Vagina (tissue), 2 donors: Measurements from ENCODE around the gene TSPYL1. TPM values are rescaled to one million over a fixed set of nuclear protein-coding genes. Genes with fewer than 3 reads are reported as not detected.

ENCODE experiments used
- DNase-seq, 2 donors: peaks; one replicate each; pipeline ENCODE4 v3.0.0-alpha.2; 2017; ENCODE audit errors: extremely low spot score in 2 of 2
- H3K27ac ChIP-seq: fragments of 200-600 bp; sonication (generic); one replicate; pipeline ENCODE4 v1.5.1; 2019
- H3K27me3 ChIP-seq: fragments of 200-600 bp; sonication (generic); one replicate; pipeline ENCODE4 v1.5.1; 2019
- H3K36me3 ChIP-seq, 2 donors: fragments of 200-600 bp; sonication (generic); one replicate each; pipeline ENCODE4 v1.5.1; 2017 to 2019
- H3K4me1 ChIP-seq: fragments of 200-600 bp; sonication (generic); one replicate; pipeline ENCODE4 v1.5.1; 2019
- H3K4me3 ChIP-seq, 2 donors: fragments of 200-600 bp; sonication (generic); 1 replicate in 1 of 2; 2 replicates in 1 of 2; pipeline ENCODE4 v1.5.1; 2016 to 2019
- H3K9me3 ChIP-seq: fragments of 200-600 bp; sonication (generic); one replicate; pipeline ENCODE4 v1.5.1; 2019
- POLR2A ChIP-seq, 2 donors: fragments of 450-650 bp; IDR thresholded peaks; one replicate each; pipeline ENCODE4 v1.6.1; 2017; ENCODE audit warnings: antibody characterized with exemption in 2 of 2, mild to moderate bottlenecking in 2 of 2, moderate library complexity in 2 of 2
- POLR2AphosphoS5 ChIP-seq, 2 donors: sonication (generic); formaldehyde crosslinking; IDR thresholded peaks; one replicate each; pipeline ENCODE4 v1.9.0; 2017; ENCODE audit warnings: antibody characterized with exemption in 2 of 2, mild to moderate bottlenecking in 2 of 2, low read depth in 1 of 2; ENCODE audit not compliant: insufficient read depth in 1 of 2
- intact Hi-C: fragments of 100-400 bp; cut with DNase I; formaldehyde crosslinking; loops from one replicate; pipeline ENCODE4 v1.15.1; 2023
- total RNA-seq: library from RNA; depleted of rRNA; stranded (reverse); fragments of >200 nt; gene quantifications from one replicate; pipeline ENCODE4 v1.2.3, GENCODE V29; 2016
- TF ChIP-seq, protein P1 (sequence below), 3 experiments: fragments of 450-650 bp in 2 of 3; fragments of 200-600 bp in 1 of 3; sonication (generic) in 1 of 3; IDR thresholded peaks; one replicate each; pipeline ENCODE4 v1.5.1; 2017 to 2019; ENCODE audit warnings: antibody characterized with exemption in 3 of 3, mild to moderate bottlenecking in 2 of 3, moderate library complexity in 2 of 3

Gene TSPYL1
- total RNA-seq, 1 donor from 2014 or later: 41.0 TPM

DNA sequence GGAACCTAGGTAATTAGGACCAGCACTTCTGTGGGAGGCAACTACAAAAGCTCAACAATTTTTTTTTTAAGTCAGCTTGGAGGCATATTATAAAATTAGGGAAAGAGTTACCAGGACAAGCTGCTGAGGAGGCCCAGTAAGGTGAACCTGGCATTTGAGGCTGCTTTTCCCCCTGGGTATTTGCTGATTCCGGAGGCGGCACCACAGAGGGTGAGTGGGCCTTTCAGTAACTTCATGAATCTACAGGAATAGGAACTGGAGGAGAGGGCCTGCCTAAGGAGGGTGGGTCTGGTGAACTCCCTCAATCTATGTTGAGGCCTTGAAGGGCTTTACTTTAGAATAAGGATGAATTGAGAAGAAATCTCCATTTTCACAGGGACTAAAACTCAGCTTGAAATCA, 40.5 kb downstream of the TSPYL1 start:
- no peak for DNase-seq
- no peaks in the 10 kb centered on the region for H3K27me3 ChIP-seq
- TF ChIP-seq, protein P1, sequence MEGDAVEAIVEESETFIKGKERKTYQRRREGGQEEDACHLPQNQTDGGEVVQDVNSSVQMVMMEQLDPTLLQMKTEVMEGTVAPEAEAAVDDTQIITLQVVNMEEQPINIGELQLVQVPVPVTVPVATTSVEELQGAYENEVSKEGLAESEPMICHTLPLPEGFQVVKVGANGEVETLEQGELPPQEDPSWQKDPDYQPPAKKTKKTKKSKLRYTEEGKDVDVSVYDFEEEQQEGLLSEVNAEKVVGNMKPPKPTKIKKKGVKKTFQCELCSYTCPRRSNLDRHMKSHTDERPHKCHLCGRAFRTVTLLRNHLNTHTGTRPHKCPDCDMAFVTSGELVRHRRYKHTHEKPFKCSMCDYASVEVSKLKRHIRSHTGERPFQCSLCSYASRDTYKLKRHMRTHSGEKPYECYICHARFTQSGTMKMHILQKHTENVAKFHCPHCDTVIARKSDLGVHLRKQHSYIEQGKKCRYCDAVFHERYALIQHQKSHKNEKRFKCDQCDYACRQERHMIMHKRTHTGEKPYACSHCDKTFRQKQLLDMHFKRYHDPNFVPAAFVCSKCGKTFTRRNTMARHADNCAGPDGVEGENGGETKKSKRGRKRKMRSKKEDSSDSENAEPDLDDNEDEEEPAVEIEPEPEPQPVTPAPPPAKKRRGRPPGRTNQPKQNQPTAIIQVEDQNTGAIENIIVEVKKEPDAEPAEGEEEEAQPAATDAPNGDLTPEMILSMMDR (IDR thresholded peaks at IDR 0.05): no peak
- no peak for TF ChIP-seq POLR2A (IDR thresholded peaks at IDR 0.05)
- no peak for TF ChIP-seq POLR2AphosphoS5 (IDR thresholded peaks at IDR 0.05; ENCODE audit: insufficient read depth in 1 of 2, low read depth in 1 of 2)
- peaks cover 0 to 7% of the 10 kb centered on the region in 2 donors for H3K36me3 ChIP-seq
- no peak overlapping the region for H3K27ac ChIP-seq
- H3K4me3 ChIP-seq: no peak overlapping the region
- H3K4me1 ChIP-seq: no peaks in the 10 kb centered on the region
- H3K9me3 ChIP-seq: no peaks in the 10 kb centered on the region
- intact Hi-C loops: no loop called here

DNA sequence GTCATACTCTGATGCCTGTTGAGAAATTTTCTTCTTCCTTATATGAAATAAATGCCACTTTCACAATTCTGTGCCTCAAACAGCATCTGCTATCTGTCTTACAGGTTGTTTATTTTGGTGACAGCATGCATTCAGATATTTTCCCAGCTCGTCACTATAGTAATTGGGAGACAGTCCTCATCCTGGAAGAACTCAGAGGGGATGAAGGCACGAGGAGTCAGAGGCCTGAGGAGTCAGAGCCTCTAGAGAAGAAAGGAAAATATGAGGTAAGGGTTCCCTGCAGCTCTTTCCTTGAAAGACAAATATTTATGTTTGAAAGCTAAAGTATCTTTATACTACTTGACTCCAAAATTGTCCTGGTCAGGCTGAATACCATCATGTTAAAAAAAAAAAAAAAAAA, 41.6 kb downstream of the TSPYL1 start:
- peaks cover 0 to 7% of the 10 kb centered on the region in 2 donors for H3K36me3 ChIP-seq
- H3K27ac ChIP-seq: no peak overlapping the region
- no peaks in the 10 kb centered on the region for H3K4me1 ChIP-seq
- intact Hi-C loops: no loop called here
- H3K27me3 ChIP-seq: no peaks in the 10 kb centered on the region
- no peak for TF ChIP-seq POLR2A (IDR thresholded peaks at IDR 0.05)
- no peak for TF ChIP-seq POLR2AphosphoS5 (IDR thresholded peaks at IDR 0.05; ENCODE audit: insufficient read depth in 1 of 2, low read depth in 1 of 2)
- TF ChIP-seq, protein P1 (IDR thresholded peaks at IDR 0.05): no peak
- H3K4me3 ChIP-seq: no peak overlapping the region
- H3K9me3 ChIP-seq: no peaks in the 10 kb centered on the region
- no peak for DNase-seq

DNA sequence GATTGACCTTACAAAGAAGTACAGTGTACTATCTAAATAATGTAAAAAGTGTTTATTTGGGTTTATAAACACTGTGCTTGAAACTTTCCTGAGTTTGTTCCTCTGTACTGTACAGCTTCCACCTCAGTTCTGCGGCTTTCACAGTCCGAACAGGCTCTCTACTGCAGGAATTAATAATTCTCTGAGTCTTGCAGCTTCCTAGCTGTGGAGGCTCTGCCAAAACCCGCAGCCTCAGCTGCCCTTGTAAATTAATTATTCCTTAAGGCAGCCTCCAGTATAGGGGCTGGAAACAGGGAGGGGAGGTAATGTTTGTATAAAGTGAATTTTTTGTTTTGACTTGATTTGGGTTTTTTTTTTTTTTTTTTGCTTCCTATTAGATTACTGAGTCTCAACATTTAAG, 45.0 kb downstream of the TSPYL1 start:
- intact Hi-C loops: no loop called here
- Histone ChIP-seq H3K27me3 (no peaks in the 10 kb centered on the region), H3K9me3 (no peaks in the 10 kb centered on the region), H3K4me1 (no peaks in the 10 kb centered on the region), H3K27ac (no peak overlapping the region), H3K36me3 (peaks cover 0 to 7% of the 10 kb centered on the region in 2 donors), H3K4me3 (no peak overlapping the region)
- DNase-seq: no peak
- TF ChIP-seq, protein P1 (IDR thresholded peaks at IDR 0.05): no peak
- TF ChIP-seq POLR2A (IDR thresholded peaks at IDR 0.05): no peak
- no peak for TF ChIP-seq POLR2AphosphoS5 (IDR thresholded peaks at IDR 0.05; ENCODE audit: insufficient read depth in 1 of 2, low read depth in 1 of 2)

DNA sequence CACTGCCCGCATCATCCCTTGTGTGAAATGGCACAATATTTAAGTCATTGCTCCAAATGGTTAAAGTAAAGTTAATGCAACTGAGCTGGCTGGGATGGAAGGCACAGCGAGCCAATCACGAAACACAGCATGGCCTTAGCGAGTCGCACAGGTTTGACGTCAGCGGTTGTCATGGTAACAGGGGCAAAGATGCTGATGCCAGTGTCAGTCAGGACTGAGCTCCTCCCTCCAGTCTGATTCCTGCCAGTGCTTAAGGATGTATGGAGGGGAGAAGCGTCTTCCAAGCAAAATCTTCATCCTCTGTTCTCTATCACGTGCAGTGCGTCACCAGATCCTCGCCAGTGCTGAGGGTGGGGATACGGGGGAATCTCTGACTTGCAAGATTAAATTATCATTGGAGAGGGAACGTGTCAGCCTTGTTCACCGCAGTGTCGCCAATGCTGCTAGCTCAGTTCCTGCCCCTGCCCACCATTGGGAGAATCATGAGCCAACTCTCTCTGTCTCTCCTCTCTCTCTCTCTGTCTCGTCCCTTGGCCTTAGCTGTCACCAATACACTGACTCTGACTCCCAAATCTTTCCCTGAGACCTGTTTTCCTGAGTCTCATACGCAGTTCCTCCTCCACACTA, 50.3 kb downstream of the TSPYL1 start:
- no peak for DNase-seq
- H3K4me3 ChIP-seq: peak overlapping the region; percentile 27 to 29

More for the DNA sequence above, 50.3 kb downstream of the TSPYL1 start:
- intact Hi-C loops: no loop called here
- Histone ChIP-seq H3K36me3 (no peaks in the 10 kb centered on the region), H3K27me3 (no peaks in the 10 kb centered on the region), H3K9me3 (no peaks in the 10 kb centered on the region), H3K4me1 (no peaks in the 10 kb centered on the region), H3K27ac (no peak overlapping the region)
- TF ChIP-seq POLR2AphosphoS5 (IDR thresholded peaks at IDR 0.05; ENCODE audit: insufficient read depth in 1 of 2, low read depth in 1 of 2) (no peak), POLR2A (IDR thresholded peaks at IDR 0.05) (no peak)
- TF ChIP-seq, protein P1 (IDR thresholded peaks at IDR 0.05): no peak

Other genes with a start within 250 kb of the TSPYL1 start
- 3.9 TPM for gene FRK, start 219.0 kb downstream of the TSPYL1 start, total RNA-seq
- 6.1 TPM for gene NT5DC1, start 179.1 kb downstream of the TSPYL1 start, total RNA-seq
- not detected for gene COL10A1, start 153.8 kb downstream of the TSPYL1 start, total RNA-seq
- gene TSPYL4, start 25.9 kb downstream of the TSPYL1 start, total RNA-seq: 11.8 TPM
- gene DSE, start 91.0 kb upstream of the TSPYL1 start, total RNA-seq: 33.1 TPM
- gene CALHM6, start 181.4 kb upstream of the TSPYL1 start, total RNA-seq: not detected
- gene CALHM5, start 231.7 kb upstream of the TSPYL1 start, total RNA-seq: 2.2 TPM